ENCODE data around the gene SFMBT2.

SFMBT2 gene

DNA sequence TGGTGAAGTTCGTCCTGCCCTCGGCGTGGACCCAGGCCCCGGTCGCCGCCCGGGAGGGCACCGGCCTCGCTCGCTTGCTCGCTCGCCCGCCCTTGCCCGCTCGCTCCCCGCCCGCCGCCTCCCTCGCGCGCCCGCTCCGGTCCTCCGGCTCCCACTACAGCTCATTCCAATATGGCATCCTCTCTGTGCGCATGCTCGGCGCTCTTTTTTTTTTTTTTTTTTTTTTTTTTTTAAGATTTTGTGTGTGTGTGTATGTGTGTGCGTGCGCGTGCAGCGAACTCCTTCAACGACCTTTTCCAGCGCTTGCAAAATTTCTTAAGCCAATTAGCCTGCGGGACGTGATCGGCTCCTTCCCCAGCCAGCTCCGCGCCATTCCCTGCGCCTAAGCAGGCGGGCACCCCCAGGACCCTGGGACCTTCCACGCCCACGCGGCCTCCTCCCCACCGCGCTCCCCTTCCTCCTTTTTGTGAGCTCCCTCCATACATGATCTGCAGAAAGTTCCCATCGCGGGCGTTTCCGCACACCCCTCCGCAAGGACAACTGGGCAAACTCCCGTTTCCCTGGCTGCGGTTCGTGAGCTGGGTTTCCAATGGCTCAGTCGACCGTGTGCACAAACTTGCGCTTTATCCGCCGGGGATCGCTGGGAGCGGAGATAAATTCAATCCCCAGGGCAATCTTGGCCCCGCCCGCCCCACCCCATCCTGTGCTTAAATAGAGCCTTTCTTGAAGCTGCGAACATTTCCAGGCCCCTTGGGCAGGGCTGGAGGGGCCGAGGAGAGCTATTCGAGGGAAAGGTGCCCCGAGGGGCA is at the start of gene SFMBT2:
SFMBT2 (minus strand) TSS at position 173 of the 809 bp plus-strand sequence. CDS start 29,136 bp downstream, outside the sequence.
- no peak for DNase-seq

DNA sequence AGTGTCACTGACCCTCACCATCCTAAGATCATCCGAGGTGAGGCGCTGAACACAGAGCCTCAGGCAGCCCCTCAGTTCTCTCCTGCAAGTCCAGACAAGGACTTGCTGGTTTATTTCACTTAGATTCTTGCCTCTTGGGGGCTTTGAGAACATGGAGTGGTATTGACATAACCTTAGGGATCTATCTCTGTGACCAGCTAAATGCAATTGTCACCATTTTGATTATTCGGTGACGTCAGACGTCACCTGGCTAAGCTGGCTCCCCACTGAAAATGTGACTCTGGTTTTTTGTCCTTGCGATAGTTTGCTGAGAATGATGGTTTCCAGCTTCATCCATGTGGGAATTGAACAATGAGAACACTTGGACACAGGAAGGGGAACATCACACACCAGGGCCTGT is 49.2 kb upstream of the SFMBT2 start:
- DNase-seq, result no peak

DNA sequence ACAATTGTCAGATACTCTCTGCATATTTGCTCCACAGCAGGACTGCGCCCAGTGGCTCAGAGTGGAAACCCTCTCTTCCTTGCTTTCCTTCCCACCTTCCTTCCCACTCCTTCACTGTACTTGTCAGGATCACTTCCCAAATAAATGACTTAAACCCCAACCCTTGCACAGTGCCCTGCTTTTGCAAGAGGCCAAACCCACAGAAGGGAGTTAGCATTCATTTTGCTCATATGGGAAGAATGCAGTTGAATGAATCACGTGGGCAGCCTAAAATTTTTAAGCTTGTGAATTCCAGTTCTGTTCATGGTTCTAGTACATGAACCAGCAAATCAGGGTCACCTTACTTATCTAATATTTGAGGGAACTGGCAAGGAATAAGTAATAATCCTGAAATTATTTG is 47.7 kb upstream of the SFMBT2 start:
- no peak for DNase-seq

DNA sequence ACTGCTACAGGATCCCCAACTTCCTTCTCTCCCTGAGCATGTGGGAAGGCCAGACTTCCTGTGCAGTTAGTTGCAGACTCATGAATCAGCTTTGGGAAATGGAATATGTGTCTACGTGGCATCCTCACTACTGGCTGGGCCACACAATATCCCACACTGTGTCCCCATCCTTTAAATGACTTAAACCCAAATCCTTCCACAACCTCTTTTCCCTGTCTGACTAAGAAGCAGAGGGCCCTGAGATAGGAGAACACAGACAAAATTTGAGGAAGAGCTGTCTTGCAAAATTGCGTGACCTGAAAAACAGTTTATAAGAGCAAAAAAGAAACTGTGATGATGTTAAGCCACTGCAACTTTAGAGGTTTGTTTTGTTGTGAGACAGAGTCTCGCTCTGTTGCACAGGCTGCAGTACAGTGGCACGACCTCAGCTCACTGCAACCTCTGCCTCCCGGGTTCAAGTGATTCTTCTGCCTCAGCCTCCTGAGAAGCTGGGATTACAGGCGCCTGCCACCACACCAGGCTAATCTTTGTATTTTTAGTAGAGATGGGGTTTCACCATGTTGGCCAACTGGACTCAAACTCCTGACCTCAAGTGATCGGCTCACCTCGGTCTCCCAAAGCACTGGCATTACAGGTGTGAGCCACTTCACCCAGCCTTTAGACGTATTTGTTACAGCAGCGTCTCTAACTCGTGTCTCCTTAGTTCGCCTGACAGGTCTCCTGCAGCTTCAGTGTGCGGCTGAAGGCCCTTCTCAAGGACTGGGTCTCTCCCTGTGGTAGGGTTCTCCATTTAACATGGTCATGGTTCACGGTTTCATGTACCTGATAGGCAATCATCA is 46.9 kb upstream of the SFMBT2 start:
- DNase-seq, result no peak

DNA sequence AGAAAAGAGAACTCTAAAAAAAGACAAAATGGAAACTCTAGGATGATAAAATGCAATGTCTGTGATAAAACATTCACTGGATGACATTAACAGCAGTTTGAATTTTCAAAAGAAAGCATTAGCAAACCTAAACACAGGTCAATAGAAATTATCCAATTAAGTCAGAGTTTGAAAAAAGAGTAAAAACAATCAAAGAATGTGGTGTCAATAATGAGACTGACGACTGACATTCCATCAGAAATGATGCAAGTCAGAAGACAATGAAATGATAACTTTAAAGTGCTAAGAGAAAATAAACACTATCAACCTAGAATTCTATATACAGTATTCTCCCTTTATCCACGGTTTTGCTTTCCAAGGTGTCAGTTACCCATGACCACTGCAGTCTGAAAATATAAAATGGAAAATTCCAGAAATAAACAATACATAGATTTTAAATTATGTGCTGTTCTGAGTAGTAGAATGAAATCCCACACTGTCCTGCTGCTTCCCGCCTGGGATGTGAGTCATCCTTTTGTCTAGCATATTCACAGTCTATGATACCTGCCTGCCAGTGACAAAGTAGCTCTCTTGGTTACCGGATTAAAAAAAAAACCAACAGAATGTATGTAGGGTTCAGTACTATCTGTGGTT is 38.3 kb upstream of the SFMBT2 start:
- no peak for DNase-seq

DNA sequence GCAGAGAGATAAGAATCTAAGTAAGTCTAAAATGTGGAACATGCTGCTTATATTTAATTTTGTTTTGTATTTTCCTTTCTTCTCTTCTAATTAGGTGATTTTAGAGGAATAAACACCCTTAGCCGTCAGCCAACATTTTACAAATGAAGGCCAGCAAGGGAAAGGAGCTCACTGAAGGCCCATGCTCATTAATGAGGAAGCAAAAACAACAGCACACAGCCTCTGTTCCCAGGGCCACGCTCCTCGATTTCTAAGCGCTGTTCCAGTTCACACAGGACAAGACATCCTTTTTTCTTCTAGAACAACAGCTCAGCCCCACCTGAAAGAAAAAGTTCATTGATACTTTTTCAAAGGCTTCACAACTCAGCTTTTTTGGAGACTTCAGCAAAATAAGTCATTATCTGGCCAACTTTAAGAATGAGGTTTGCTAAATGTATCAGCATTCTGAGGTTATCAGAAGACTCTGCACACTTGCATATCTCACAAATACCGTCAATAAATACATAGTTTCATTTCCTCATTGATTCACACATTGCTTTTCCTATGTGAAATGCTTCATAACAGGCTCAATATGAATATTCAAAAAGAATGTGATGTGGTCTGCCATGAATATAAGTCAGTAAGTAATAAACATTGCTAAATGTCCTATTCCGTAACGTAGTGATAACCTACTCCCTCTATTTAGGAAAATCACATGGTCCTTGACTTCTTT is 34.8 kb upstream of the SFMBT2 start:
- DNase-seq, result no peak

DNA sequence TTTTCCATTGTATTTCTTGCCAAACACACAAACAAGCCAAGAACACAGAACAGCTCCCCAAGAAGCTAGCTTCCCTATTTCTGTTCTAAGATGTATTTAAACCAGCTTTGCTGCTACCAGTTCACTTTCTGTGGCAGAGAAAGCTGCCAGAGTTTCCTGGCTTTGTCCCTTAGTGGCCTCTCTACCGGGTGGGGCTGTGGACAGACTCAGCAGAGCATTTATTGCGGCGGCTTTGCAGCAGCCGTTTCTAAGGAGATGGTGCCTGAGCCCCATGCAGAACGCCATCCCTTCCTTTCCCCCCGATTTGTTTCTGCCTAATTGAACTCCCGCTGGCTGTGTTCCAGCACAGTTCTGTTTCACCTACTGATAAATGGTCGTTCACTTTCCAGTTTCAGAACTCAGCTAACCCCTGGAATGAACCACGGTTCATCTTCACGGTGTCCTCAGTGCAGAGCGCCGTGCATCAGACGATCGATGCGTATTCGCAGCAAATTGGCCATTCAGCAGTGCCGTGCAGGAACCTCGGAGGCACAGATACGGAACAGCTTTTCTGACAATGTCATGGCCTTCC is 33.8 kb upstream of the SFMBT2 start:
- no peak for DNase-seq

DNA sequence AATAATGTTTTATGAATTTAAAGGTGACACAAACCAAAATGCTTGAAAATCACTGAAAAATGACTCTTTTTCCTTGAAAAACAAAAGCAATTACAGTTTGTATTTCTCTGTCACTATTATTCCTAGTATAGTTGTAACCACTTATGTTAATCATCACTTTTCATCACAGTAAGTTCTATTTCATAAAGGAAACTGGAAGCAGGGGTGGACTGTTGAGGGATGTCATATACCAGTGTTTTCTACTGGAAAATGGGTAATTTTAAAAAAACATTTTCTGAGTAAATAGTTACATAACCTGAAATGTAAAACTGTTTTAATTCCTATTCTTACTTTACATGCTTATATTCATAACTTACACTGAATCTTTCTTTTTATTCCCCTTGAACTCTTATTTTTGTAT is 32.2 kb upstream of the SFMBT2 start:
- no peak for DNase-seq

DNA sequence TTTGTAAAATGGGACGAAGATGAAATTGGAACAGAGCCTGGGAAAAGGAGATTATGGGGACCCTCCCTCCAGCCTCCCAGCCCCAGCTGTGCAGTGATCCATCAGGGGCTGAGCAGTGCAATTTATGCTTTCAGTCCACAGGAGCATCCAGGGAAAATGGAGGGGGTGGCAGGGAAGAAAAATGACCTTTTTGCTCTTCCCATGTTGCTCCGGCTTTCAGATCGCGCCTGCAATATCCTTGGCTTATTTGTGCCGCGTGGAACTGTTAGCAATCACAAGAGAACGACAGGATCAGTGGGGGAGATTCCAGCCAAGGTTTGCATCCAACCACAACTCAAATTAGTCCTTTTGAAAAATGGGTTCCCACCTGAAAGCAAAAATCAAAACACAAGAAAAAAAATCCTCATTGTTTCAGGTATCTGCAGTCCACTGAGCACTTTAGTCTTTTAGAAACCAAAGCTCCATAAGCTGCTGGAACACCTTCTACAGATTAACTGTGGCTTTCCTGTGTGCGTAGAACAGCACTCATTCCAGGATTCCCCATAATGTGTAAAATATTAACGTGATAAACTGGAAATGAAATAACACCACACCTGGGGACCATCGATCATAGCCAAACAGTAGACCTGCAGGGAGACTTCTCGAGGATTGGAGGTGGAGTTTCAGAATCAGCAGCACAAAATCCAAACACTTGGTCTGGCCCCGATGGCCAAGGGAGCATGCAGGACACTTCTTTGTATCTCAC is 30.7 kb upstream of the SFMBT2 start:
- DNase-seq, result no peak

DNA sequence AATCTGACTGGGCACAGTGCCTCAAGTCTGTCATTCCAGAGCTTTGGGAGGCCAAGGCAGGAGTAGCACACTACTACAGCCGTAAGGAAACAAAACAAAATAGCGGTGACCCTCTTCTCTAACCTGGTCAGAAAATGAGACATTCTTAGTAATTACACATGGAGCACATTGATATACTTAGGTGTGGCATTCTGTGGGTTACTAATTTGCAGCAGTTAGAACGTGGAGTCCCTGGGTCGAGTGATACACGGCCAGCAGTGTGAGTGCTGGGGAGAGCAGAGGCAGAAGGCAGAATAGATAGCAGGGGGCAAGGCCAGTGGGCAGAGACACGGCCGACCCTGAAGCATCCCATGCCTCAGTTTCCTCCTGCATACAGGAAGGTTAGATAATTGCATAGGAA is 28.9 kb upstream of the SFMBT2 start:
- no peak for DNase-seq

DNA sequence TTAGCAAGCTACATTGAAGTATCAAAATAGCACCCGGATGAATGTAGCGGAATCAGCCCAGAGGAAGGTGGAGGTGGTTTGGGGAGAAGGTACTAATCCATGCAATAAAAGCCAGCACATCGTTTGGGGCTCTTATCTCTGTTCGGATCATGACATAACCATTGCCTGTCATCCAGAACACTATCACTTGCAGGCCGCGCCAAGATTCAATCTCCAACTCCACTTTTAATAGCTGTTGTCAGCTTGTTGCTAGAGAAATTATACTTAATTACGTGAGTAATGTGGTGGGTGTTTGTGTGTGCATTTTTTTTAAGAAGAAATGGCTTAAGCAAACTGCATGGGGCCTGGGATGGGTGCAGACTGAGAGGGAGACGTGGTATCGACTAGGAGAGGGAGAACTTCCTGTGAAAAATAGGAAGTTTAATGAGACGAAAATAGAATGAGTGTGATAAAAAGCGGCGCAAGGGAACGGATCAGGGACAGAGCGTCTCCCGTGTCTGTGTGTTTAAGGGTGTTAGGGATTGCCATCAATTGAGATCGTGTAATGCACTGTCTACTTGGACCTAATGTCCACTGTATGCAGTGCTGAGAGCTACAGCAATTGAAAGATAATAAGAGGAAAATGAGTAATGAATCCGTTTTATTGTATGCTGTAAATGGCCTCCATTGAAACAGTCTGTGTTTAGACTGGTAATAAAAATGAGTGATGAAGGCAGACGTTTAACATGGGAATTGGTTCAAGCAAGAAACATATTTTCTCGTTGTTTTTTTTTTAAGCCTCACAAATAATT is 27.6 kb upstream of the SFMBT2 start:
- no peak for DNase-seq

DNA sequence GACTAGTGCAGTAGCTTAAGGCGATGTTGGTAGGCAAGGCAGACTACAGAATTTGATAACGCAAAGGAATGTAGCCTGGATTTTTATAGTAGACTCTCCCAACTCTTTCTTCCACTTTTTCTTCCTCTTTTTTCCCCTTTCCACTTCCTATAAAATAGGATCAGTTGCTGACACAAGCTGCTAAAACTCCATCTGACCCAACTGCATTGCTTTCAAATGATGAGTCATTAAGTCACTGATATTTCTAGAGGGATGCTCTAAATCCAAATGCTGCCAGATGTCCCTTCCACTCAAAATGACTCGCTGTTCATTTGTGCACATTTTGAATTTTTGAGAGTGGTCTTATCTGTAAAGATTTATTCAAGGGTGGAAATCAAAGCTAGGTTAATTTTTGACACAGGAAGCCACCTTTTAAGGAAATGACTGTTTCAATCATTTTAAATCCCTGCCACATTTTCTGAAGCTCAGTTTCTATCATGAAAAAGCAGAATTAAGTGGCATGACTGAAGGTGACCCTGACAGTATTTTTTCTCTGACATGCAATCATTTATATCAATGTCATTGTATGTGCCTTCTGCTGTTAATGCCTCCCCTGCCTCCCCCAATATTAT is 25.8 kb upstream of the SFMBT2 start:
- DNase-seq, result no peak

DNA sequence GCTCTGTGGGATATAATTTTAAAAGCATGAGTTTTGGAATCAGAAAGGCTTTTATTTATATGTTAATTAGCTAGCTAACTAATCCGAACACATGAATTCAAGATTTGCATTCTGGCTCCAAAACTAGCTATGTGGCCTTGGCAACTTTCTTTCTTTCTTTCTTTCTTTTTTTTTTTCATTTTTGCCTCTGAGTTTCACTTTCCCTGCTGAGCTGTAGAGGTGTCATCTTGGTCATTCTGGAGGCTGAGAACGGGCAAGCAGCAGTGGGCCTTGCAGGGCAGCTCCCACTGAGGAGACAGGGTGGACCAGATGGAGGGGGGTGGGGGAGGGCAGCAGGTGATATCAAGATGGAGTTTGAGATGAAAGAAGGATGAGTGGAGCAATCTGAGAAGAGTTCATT is 24.8 kb upstream of the SFMBT2 start:
- no peak for DNase-seq

DNA sequence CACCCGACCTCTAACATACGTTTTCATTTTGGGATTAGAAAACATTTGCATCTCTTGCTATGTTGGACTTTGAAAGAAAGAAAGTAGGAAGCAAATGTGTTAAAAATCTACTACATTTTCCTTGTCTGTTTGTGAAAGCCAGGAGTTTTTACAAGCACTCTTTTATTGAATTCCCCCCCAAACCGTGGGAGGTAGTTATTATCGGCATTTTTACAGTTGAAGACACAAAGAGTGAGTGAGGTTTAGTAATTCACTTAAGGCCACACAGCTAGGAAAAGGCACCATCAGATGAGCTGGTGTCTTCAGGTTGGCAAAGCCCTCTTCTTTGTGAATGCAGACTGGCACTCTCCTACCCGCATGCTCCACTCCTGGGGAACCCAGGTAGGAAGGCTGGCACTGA is 23.5 kb upstream of the SFMBT2 start:
- DNase-seq, result no peak

DNA sequence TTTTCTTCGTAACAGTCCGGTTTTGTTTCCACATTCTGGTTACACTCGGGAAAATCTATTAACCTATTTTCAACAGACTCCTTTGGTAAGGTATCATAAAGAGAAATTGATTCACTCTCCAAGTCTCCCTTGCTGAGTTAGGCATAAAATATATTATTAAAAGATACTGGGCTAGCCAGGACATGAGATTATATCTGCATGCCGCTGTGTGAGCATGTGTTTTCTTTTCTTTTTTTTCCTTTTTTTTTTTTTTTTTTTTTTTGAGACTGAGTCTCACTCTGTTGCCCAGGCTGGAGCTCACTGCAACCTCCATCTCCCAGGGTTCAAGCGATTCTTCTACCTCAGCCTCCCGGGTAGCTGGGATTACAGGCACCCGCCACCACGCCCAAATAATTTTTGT is 23.0 kb upstream of the SFMBT2 start:
- no peak for DNase-seq

DNA sequence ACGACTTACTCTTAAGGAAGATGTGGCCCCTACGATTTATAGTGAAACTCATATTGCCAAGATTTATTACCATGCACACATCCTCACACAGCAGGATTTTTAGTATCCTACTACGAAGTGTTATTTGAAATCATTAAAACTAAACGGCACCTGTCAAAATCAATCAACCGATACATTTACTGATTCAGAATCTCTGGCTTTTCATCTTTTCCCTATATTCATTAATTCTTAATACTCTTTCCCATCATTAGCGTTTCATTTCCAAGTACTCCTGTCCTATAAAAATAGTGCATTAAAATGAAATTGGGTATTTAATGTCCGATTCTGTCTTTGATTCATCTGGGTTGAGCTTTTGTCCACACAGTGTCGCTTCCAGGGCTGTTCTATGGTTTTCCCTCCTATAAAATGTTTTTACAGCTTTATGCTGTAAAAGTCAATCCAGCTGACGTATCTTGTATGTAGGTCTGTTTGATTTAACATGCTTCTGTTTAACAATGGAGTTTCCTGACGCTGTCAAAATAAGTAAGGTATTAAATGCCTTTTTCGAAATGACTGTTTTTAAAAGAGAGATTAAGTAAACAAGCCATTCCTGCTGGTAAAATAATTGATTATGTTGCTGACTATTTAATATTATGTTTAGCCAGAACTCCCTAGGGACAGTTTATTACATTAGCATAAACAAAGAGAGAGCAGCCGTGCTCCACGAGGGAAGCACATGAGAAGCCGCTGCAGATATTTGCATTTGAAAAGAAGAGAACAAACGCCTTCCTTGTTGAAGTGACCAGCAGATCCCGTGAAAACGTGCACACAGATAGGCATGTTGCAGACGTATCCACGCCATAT is 22.3 kb upstream of the SFMBT2 start:
- DNase-seq, result no peak

DNA sequence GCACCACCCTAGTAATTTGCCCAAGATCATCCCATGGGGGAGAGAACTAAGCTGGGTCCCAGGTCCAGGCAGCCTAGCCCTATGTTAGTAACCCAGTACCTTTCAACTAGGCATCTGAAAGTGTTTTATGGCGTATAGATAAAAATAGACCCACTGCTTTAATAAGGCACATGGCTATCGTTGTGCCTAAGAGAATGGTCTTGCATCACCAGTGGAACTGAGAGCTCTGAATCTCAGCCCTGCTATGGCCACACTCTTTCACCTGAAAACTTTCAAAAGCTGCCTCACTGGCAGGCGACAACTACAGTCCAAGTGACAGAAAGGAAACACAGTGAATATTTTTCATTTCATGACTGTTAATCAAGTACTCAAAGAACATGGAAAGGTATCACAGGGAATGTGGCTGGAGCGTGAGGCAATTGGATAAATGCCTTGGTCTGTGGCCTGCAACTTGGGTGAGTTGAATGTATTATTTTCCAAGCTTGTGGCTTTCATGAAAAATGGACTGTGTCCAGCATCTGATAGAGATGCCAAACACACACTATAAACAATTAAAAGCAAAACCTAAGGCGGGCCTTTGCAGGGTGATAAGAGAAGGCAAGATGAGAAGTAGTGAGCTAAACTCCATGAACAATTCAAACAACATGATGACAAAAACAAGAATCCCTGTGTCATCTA is 18.0 kb upstream of the SFMBT2 start:
- DNase-seq, result no peak

DNA sequence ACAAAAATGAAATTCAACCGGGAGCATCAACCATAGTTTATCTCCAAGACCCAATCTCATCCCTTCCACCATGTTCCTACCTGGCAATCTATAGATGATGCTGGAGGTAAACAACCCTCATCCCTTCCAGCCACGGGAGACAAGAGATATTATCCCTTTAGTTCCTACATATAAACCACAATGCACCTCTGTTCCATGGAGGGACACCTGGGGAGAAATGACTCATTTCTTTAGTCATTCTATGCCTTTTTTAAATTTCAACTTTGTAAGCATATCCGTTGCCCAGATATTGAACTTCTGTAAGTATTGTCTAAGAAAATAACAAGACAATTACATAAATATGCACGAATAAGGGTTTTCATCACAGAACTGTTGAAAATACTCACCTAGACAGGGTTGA is 15.5 kb upstream of the SFMBT2 start:
- no peak for DNase-seq

DNA sequence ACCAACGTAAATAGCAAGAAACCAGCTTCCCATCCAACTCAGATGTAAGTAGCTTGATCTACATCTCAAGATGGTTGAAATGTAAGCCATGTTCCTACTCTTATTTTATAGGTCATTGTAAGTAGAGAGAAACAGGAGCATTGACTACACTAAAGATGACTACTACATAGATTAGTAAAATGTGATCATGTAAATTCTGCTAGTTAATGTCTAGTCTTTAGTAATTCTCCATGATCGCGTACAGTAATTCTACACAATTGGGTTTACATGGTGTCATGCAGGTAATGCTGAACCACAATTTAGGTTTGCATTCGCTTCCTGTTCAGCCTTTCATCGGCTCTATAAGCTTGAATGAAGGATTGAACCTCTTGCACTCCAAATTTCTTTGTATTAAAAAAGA is 14.9 kb upstream of the SFMBT2 start:
- no peak for DNase-seq
